SK-N-SH (cell line): ENCODE measurements around the gene GSDMA.

Source experiments
- JUND ChIP-seq: IDR thresholded peaks from 2 replicates; pipeline ENCODE4 v1.4.0; 2012
- NRF1 ChIP-seq: IDR thresholded peaks from 2 replicates; pipeline ENCODE4 v1.6.1; 2012; ENCODE audit warnings: low read depth, mild to moderate bottlenecking, low read length
- TF ChIP-seq, protein P1 (sequence below): IDR thresholded peaks from 2 replicates; pipeline ENCODE4 v1.4.0; 2012; ENCODE audit warnings: low read depth, borderline replicate concordance
- TF ChIP-seq, protein P2 (sequence below): fragments of 200-600 bp; sonication (generic); IDR thresholded peaks from 2 replicates; pipeline ENCODE4 v1.6.1; 2017; ENCODE audit warnings: antibody characterized with exemption, mild to moderate bottlenecking, moderate library complexity

DNA sequence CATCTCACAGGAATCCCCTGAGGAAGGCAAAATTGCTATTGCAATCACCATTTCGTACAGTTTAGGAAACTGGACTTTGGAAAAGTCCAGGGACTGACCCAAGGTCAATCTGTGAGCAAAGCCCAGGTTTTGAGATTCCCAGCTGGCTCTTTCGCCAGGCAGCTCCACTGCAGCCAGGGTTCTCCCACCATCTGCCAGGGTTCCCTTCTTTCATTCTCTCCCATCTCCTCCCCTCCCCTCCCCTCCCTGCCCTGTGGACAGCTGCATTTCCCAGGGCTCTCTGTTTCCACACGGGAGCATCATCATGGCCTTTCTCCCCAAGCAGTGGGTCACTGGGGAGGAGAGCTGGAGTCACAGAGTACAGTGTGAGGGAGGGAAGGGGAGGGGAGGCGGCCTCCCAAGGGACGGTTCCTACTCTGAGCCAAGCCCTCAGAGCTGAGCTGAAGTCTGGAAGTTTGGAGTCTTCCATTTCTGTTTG lies 11.9 kb upstream of the GSDMA start:
- TF ChIP-seq, protein P1, sequence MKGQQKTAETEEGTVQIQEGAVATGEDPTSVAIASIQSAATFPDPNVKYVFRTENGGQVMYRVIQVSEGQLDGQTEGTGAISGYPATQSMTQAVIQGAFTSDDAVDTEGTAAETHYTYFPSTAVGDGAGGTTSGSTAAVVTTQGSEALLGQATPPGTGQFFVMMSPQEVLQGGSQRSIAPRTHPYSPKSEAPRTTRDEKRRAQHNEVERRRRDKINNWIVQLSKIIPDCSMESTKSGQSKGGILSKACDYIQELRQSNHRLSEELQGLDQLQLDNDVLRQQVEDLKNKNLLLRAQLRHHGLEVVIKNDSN: no peak
- TF ChIP-seq, protein P2, sequence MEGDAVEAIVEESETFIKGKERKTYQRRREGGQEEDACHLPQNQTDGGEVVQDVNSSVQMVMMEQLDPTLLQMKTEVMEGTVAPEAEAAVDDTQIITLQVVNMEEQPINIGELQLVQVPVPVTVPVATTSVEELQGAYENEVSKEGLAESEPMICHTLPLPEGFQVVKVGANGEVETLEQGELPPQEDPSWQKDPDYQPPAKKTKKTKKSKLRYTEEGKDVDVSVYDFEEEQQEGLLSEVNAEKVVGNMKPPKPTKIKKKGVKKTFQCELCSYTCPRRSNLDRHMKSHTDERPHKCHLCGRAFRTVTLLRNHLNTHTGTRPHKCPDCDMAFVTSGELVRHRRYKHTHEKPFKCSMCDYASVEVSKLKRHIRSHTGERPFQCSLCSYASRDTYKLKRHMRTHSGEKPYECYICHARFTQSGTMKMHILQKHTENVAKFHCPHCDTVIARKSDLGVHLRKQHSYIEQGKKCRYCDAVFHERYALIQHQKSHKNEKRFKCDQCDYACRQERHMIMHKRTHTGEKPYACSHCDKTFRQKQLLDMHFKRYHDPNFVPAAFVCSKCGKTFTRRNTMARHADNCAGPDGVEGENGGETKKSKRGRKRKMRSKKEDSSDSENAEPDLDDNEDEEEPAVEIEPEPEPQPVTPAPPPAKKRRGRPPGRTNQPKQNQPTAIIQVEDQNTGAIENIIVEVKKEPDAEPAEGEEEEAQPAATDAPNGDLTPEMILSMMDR: no peak
- no peak for TF ChIP-seq JUND
- TF ChIP-seq NRF1: no peak
